ENCODE measurements around the gene PPP1R13L.

PPP1R13L gene

GRCh38 chr19:45445139-45445538 lies 40.3 kb upstream of the PPP1R13L start:
- Histone ChIP-seq H3K79me2 (ENCODE audit: low read length) (no peaks in the 10 kb centered on the region), H4K20me1 (ENCODE audit: insufficient read depth, low read length) (no peaks in the 10 kb centered on the region), H3K27ac (ENCODE audit: low read length) (no peak overlapping the region), H3K27me3 (ENCODE audit: low read depth, low read length) (no peaks in the 10 kb centered on the region), H3K4me2 (ENCODE audit: low read length) (peak overlapping the region; percentile 85), H3K9me3 (ENCODE audit: insufficient read depth, low read length) (no peaks in the 10 kb centered on the region), H3K36me3 (replicated peaks; ENCODE audit: low read depth, low read length) (no peaks in the 10 kb centered on the region), H2AFZ (ENCODE audit: low read depth, low read length) (no peak overlapping the region), H3K4me3 (ENCODE audit: low read length) (peak overlapping the region; percentile 88), H3K9ac (ENCODE audit: low read length) (no peak overlapping the region), H3K4me1 (ENCODE audit: low read length) (peaks cover 22% of the 10 kb centered on the region)
- TF ChIP-seq CTCF (IDR thresholded peaks at IDR 0.05; ENCODE audit: low read depth, low read length) (no peak), EZH2phosphoT487 (IDR thresholded peaks at IDR 0.05; ENCODE audit: low read depth) (no peak)

GRCh38 chr19:45444318-45445041 lies 39.6 kb upstream of the PPP1R13L start:
- Histone ChIP-seq H3K36me3 (replicated peaks; ENCODE audit: low read depth, low read length) (no peaks in the 10 kb centered on the region), H3K27ac (ENCODE audit: low read length) (peak overlapping the region; percentile 35), H3K27me3 (ENCODE audit: low read depth, low read length) (no peaks in the 10 kb centered on the region), H3K79me2 (ENCODE audit: low read length) (no peaks in the 10 kb centered on the region), H3K9me3 (ENCODE audit: insufficient read depth, low read length) (no peaks in the 10 kb centered on the region), H3K4me1 (ENCODE audit: low read length) (peaks cover 18% of the 10 kb centered on the region), H3K9ac (ENCODE audit: low read length) (peak overlapping the region; percentile 72), H4K20me1 (ENCODE audit: insufficient read depth, low read length) (no peaks in the 10 kb centered on the region), H3K4me3 (ENCODE audit: low read length) (peak overlapping the region; percentile 88), H3K4me2 (ENCODE audit: low read length) (peak overlapping the region; percentile 85), H2AFZ (ENCODE audit: low read depth, low read length) (peak overlapping the region; percentile 96)
- no peak for TF ChIP-seq EZH2phosphoT487 (IDR thresholded peaks at IDR 0.05; ENCODE audit: low read depth)
- TF ChIP-seq CTCF (IDR thresholded peaks at IDR 0.05; ENCODE audit: low read depth, low read length) = no peak

GRCh38 chr19:45443462-45444317 lies 38.8 kb upstream of the PPP1R13L start:
- Histone ChIP-seq H3K79me2 (ENCODE audit: low read length) (no peaks in the 10 kb centered on the region), H3K27me3 (ENCODE audit: low read depth, low read length) (no peaks in the 10 kb centered on the region), H2AFZ (ENCODE audit: low read depth, low read length) (peak overlapping the region; percentile 41; the same call in 1 of the 2 replicates), H3K36me3 (replicated peaks; ENCODE audit: low read depth, low read length) (no peaks in the 10 kb centered on the region), H3K4me1 (ENCODE audit: low read length) (peaks cover 22% of the 10 kb centered on the region), H3K9me3 (ENCODE audit: insufficient read depth, low read length) (no peaks in the 10 kb centered on the region), H3K27ac (ENCODE audit: low read length) (no peak overlapping the region), H3K4me3 (ENCODE audit: low read length) (peak overlapping the region; percentile 88), H3K9ac (ENCODE audit: low read length) (peak overlapping the region; percentile 70), H3K4me2 (ENCODE audit: low read length) (peak overlapping the region; percentile 85), H4K20me1 (ENCODE audit: insufficient read depth, low read length) (no peaks in the 10 kb centered on the region)
- TF ChIP-seq CTCF (IDR thresholded peaks at IDR 0.05; ENCODE audit: low read depth, low read length) = no peak
- TF ChIP-seq EZH2phosphoT487 (IDR thresholded peaks at IDR 0.05; ENCODE audit: low read depth) = no peak
